HT1080 (cell line): Measurements from ENCODE around the gene RAE1. TPM values are rescaled to one million over a fixed set of nuclear protein-coding genes. Genes with fewer than 3 reads are reported as not detected.
"Not testable (repeated sequence)": the region's sequence is repeated elsewhere in the genome, so short reads cannot be mapped to it uniquely, and the experiment has no call there.

Experiments used
- DNase-seq: peaks from one replicate; pipeline ENCODE4 v3.0.0-alpha.2; 2015; ENCODE audit warnings: low read depth
- total RNA-seq: library from RNA; depleted of rRNA; stranded (reverse); fragments of >200 nt; shearing (Covaris generic); gene quantifications from 2 replicates; pipeline ENCODE4 v1.2.3, GENCODE V29; 2014

Gene RAE1
- total RNA-seq, 1 experiment from 2014 or later: 60.9 TPM

DNA sequence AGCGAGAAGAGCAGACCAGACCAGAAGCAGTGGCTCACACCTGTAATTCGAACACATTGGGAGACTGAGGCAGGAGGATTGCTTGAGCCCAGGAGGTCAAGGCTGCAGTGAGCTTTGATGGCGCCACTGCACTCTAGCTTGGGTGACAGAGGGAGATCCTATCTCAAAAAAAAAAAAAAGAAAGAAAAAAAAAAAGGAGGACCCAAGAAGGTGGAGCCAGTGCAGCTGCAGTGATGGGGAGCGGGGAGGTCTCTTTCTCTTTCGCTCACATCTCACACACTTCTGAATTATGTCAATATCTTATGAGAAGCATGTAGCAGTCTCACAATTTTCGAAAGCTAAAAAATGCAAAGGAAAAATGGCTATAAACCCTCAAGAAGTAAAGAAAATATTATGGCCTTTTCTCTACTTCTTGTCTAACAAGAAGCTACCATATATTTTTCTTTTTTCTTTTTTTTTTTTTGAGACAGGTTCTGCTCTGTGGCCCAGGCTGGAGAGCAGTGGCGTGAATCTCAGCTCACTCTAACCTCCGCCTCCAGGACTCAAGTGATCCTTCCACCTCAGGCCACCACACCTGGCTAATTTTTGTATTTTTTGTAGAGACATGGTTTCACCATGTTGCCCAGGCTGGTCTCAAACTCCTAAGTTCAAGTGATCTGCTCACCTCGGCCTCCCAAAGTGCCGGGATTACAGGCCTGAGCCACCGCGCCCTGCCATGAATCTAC, 25.3 kb upstream of the RAE1 start:
- no peak for DNase-seq

DNA sequence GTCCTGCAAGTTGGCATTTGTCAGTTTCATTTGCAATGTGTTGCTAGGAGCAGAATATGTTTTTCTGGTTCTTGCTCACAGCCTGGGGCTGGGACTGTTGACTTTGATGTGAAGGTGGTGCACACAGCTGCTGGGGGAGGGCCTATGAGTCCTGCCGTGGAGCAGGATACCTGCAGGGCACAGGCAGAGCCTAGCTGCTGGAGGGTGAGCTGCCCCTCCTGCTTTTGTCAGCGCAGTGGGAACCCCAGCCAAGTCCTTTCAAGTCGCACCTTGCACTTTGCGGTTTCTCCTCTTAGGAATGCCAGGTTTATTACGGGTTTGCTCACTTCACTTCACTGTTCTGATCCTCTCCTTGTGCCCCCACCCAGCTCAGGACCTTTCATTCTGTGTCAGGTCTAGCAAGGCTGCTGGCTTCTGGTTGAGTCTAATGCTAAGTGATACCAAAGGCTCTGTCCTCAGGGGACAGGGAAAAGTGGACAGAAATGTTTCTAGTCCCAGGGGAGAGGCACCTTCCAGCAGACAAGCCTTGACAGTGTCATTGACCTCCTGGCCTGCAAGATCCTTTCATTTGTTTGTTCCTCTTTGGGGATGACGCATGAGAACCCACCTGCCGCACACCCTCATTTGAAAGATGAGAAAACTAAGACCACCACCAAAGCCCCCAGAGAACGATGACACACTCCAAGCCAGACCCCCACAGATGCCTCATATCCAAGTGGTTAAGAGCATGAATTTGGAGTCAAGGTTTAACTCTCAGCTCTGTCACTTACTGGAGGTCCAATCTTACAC, 24.2 kb upstream of the RAE1 start:
- DNase-seq: no peak

DNA sequence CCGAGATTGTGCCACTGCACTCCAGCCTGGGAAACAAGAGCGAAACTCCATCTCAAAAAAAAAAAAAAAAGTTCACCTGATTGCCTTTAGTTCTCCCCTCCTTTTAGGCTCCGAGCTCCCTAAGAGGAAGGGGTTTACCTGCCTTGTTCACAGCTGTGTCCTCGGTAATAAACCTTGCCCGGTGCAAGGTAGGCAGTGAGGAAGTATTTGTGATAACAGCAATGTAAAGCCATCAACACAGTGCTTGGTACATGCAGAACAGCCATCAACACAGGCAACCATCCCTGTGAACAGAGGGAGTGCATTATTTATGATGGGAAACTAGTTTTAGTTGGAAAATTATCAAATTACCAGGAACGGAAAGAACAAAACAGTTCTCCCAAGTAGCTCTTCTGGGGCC, 23.2 kb upstream of the RAE1 start:
- DNase-seq: no peak

DNA sequence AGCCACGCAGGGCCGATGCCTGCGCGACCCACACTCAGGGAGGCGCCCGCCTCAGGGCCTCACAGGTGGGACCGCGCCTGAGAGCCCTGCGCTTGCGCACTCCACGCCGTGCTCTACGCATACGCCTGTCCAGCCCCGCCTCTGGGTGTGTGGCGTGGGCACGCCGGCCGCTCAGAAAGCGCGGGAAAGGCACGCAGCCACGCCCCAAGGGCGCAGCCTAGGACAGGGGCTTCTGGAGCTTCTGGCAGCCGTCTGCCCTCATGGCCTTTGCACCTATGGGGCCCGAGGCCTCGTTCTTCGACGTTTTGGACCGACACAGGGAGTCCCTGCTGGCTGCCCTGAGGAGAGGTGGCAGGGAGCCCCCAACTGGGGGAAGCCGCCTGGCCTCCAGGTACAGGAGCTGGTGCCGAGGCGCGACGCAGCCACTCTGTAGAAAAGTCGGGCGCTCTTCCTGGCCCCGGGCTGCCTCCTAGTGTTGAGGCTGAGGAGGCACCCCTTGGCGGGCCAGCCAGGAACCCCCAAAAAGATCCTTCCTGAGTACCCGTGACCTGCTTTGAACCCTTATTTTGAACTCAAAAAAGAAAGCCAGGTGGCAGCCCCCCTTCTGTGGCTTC, 21.3 kb upstream of the RAE1 start, which contains the start of gene SPO11:
SPO11 (plus strand) TSS at position 196 of the 614 bp plus-strand sequence; CDS start at position 261, 65 bp downstream.
- DNase-seq: no peak

DNA sequence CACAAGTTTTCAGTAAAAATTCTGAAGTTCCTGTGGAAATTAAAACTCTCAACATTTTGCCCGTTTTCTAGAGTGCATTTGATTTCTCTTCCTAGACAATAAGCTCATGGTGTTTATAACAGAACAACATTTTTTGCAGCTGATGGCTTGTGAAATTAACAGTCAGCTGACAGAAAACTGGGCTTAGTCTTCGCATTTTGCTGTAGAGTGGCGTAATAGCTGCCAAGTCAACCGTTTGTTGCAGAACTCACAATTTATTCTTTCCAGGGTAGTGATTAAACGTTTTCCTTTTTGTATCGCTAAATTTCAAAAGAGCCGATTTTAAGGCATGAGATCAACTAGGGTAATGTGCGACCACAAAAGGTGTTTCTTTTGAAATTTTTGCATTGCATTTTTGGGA, 20.1 kb upstream of the RAE1 start:
- DNase-seq: no peak

DNA sequence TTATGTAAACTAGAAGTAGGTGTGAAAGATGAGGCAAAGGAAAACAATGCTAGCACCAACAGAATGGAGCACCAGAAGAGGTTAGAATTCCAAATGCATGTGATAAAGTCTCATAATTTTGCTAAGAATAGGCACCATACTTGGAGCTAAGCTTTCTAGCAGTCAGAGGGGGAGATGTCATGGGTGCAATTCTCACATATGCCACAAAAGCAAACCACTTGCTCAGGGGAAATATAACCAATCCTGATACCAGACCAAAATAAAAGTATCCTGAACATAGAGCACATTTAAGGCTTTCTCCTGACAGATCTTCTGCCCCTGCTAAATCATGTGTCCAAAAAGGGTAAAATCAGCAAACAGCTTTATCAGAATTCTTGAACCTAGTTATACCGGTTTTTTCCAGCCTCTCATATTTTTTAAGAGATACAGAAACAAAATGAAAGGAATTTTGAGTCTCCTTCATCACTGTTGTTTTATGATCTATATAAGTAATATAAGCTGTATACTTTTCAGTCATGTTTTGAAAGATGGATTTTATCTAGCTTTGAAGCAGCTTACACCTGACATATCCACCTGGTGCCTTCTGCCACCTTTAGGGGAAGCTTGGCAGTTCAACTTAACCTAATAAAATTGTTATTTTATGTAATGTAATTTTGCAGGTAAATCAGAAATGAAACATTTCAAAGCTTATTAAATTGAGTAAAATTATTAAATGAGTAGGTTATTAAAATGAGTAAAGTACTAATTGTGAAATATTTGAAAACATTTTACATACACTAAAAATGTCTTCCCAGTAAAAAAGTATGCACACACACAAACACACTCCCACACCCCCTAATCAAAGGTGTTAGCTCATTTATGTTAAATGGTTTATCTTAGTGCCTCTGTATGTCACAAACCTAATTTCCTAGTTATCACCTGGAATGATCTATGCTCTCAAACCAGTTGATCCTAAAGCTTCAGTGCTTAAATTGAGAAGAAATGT, 18.7 kb upstream of the RAE1 start:
- DNase-seq: no peak

DNA sequence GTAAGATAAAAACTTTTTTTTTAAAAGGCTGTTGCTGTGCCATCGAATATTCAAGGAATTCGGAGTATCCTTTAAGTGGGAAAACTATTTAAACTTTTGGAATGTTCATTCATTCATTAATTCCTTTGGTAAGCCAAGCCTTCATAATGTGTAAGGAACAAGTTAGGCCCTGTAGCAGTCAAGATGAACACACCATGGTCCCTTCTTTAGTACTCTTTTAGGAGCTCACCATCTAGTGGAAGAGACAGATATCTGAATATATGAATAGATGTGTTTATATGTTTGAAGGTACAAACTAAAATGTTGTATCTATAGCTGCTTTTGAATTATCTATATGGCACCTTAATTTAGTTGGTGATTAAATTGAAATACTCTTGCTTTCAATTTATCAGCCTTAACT, 15.7 kb upstream of the RAE1 start:
- no peak for DNase-seq

DNA sequence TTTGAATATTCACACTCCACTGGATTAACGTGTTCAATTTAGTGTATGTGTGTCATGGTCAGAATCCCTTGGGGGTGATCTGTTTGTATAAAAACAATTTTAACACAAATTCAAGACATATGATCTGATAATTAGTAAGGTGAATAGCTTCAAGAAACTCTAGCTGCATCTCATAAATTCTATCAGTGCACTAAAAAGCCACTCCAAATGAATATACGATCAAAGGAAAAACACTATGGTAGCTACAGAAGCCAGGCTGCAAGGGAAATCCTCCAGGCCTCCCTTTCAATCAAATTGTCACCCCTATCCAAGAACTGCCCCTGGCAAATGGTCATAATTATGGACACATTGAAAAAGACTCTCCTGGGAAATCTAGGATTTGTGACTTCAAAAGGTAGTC, 9.4 kb upstream of the RAE1 start:
- DNase-seq: no peak

DNA sequence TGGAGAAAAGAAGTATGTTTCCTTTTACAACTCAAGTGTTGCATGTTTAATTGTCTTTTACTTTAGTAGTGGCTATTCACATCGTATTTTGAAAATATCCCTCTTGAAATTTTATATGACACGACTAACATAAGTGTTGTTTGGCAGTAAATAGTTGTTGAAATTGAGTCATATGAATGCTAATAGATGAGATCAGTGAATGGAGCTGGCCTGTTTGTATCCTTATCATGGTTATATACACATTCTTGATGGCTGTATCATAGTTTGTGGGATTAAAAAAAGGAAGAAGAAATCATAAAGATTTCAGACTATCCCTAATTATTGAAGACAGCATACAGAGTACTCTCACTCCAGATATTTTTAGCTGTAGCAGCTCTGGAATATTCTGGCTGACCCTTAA, 8.2 kb upstream of the RAE1 start:
- no peak for DNase-seq

DNA sequence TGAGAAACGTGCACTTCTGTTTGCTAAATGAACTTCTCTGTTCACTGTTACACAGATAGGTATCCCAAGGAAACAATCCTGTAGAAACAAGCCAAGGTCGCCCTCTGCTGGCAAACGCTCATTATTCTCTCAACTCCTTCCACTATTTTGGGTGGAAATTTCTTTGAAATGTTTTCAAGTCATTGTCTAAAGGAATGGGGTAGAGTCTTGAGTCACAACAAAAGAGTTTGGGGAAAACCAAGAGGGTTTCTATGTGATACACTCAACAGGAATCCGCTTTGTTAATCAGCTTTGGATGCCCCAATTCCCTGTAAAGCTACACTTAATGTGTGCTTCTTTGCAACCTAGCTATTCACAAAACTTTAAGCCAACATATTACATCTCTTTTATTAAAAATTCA, 4.6 kb upstream of the RAE1 start:
- peak; percentile 52 for DNase-seq

DNA sequence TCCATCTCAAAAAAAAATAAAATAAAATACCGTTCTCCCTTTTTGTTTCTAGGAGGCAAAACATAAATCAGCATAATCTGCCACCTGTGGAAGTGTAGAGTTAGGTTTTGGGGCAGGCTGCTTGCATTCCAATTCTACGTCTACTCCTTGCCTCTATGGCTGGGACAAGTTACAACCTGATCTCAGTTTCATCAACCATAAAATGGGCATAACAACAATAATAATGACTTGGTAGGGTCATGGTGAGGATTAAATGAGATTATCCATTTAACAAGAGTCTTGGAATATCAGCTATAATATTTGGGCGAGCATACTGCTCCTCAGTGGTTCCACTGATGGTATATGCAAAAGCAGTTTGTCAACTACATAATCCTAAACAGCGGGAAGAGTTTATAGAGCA, 3.7 kb upstream of the RAE1 start:
- DNase-seq: no peak

DNA sequence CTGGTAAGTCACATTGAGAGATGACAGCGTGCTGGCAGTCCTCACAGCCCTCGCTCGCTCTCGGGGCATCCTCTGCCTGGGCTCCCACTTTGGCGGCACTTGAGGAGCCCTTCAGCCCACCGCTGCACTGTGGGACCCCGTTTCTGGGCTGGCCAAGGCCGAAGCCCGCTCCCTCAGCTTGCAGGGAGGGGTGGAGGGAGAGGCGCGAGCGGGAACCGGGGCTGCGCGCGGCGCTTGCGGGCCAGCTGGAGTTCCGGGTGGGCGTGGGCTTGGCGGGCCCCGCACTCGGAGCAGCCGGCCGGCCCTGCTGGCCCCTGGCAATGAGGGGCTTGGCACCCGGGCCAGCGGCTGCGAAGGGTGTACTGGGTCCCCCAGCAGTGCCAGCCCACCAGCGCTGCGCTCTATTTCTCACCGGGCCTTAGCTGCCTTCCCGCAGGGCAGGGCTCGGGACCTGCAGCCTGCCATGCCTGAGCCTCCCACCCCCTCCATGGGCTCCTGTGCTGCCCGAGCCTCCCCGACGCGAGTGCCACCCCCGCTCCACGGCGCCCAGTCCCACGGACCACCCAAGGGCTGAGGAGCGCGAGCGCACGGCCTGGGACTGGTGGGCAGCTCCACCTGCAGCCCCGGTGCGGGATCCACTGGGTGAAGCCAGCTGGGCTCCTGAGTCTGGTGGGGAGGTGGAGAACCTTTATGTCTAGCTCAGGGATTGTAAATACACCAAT, 2.7 kb upstream of the RAE1 start:
- not testable (repeated sequence) for DNase-seq

DNA sequence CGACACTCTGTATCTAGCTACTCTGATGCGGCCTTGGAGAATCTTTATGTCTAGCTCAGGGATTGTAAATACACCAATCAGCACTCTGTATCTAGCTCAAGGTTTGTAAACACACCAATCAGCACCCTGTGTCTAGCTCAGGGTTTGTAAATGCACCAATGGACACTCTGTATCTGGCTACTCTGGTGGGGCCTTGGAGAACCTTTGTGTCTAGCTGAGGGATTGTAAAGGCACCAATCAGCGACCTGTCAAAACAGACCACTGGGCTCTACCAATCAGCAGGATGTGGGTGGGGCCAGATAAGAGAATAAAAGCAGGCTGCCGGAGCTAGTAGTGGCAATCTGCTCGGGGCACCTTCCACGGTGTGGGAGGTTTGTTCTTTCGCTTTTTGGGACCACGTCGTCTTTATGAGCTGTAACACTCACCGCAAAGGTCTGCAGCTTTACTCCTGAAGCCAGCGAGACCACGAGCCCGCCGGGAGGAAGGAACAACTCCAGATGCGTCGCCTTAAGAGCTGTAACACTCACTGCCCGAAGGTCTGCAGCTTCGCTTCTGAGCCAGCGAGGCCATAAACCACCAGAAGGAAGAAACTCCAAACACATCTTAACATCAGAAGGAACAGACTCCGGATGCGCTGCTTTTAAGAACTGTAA, 2.0 kb upstream of the RAE1 start:
- DNase-seq: peak; percentile 20

DNA sequence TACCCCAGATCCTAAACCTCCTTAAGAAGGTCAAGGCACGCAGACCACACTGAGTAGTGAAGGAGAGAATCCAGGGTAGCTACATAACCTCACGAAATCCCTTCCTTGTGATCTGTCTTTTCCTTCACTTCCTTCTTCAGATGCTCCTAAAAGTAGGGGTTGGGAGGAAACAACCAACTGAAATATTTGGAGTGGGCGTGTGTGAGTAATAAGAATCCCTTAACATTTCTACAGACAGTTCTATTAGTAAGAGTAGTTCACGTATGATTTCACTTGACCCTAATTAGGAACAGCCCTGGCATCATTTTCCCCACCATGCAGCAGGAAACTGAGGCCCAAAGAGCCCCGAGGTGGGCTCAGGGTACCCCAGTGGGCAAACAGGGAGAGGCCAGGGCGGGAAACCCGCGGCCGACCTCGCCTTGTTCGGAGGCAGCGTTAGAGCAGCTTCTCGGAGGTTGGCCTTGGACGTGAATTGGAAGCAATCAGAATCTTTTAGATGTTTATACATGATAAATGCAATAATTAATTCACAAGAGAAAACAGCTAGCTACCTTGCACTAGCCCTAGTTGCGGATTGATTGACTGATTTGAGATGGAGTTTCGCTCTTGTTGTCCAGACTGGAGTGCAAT, 859 bp upstream of the RAE1 start:
- no peak for DNase-seq

DNA sequence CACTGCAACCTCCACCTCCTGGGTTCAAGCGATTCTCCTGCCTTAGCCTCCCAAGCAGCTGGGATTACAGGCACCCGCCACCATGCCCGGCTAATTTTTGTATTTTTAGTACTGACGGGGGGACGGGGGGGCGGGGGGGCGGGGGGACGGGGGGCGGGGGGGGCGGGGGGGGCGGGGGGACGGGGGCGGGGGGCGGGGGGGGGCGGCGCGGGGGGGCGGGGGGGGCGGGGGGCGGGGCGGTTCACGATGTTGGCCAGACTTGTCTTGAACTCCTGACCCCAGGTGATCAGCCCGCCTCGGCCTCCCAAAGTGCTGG, 371 bp upstream of the RAE1 start:
- DNase-seq: not testable (repeated sequence)

DNA sequence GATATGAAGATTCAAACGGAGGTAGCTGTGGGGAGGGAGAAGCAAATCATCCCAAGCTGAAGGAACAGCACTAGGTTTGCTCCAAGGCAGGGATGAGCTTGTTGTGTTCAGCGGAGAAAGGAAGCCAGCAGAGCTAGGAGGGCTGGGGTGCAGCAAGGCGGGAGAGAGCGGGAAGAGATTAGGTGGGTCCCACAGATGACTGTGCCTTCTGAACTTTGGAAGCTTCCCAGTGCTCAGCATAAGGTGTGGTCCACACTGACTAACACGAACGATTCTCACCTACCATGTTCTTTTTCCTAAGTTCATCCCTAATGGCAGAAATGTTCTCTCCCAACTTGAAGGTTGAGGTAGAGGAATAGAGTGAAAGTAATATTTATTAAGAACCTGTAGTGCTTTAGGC, 1.2 kb downstream of the RAE1 start:
- DNase-seq: no peak

DNA sequence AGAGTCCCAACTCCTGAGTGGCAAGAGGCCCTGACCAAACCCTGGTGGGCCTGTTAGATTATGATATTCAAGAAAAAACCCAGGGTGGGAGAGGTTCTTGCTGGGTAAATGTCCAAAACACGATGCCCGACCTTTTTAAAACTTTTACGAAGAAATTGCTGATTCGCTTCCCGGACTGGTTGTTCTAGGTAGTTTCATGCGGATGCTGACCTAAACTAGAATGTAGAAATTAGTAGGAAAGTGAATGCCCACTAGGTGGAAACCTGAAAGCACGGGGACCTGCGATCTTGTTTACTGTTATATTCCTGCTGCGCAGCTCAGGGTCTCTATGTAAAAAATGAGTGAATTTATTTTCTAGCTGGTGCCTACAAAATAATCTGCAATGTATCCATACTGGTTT, 2.3 kb downstream of the RAE1 start:
- no peak for DNase-seq

DNA sequence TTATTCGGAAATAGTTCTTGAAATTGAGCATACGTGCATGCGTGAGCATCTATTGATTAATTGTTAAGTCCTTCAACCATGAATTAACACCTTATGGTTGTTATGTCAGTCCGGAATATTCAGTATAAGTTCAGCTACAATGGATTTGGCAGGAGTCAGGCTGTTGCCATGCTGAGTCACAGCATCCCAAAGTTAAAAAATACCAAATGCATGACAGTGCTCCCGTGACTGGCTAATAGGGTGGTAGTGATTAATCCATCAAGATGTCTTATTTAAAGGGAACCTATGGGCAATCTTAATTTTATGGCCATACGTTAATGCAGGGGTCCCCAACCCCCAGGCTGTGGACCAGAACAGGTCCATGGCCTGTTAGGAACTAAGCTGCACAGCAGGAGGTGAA, 10.5 kb downstream of the RAE1 start:
- DNase-seq: peak; percentile 84

DNA sequence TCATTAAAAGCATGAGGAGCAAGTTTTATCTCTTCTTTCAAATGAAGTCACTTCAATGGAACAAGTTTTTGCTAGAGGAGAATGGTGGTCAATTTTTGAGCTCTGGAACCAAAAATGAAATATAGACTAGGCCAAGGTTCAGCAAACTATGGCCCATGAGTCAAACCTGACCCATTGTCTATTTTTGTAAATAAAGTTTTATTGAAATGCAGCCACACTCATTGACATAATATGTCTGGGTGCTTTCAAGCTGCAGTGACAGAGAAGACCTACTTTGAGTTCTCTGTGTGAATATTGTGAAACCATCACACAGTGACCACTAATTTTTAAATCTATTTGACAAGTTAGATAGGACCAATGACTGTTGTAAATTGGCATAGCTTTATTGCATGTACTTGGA, 13.4 kb downstream of the RAE1 start:
- DNase-seq: no peak

DNA sequence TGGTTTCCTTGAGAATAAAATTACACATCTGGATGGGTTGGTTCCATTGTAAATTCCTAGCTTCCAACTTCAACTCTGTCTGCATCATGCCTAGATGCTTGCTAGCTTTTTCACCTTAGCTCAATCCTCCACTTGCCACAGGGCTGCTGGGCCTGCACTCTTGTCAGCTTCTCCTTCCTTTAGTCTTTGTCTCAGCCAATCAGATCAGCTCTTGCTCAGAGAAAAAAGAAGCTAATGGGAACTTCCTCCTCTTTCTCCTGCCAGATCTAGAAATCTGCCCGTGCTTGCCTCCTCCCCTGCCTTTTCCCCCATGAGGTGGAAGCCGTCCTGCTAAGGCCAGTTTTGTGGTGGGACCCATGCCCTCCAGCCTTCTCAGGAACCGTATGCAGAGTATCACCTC, 18.5 kb downstream of the RAE1 start:
- DNase-seq: no peak
